AG04450 (cell line): ENCODE results near the gene CALML3. TPM values are rescaled to one million over a fixed set of nuclear protein-coding genes. Genes with fewer than 3 reads are reported as not detected.

ENCODE experiments used
- CTCF ChIA-PET: fragments of 300-600, 350-600 bp; formaldehyde crosslinking; extraction: SDS; loops from one replicate; lab custom pipeline; 2022; ENCODE audit warnings: antibody characterized with exemption, inconsistent platforms; lab: Charles Lee
- POLR2A ChIA-PET: fragments of 350-600 bp; formaldehyde crosslinking; extraction: SDS; loops from one replicate; lab custom pipeline; 2021; ENCODE audit warnings: antibody characterized with exemption, inconsistent platforms; lab: Yijun Ruan, JAX
- DNase-seq: peaks from one replicate; pipeline ENCODE4 v3.0.0-alpha.2; 2011; ENCODE audit warnings: low read depth, low spot score
- H3K27ac ChIP-seq: one replicate; pipeline ENCODE4 v1.5.1; 2012; ENCODE audit warnings: low read depth, low read length, control low read depth
- H3K27me3 ChIP-seq: one replicate; pipeline ENCODE4 v1.6.0; 2012; ENCODE audit warnings: low read length; ENCODE audit not compliant: control insufficient read depth, insufficient read depth
- H3K4me3 ChIP-seq: 2 replicates; pipeline ENCODE4 v1.5.1; 2011; ENCODE audit warnings: mild to moderate bottlenecking, low read depth, low read length, control low read depth
- H3K9me3 ChIP-seq: 2 replicates; pipeline ENCODE4 v1.5.1; 2012; ENCODE audit warnings: low read length; ENCODE audit not compliant: control insufficient read depth, insufficient read depth
- polyA plus RNA-seq: library from polyadenylated mRNA; depleted of rRNA; stranded (reverse); fragments of >200 nt; gene quantifications from 2 replicates; pipeline ENCODE4 v1.2.3, GENCODE V29; 2011; rRNA removed
- TF ChIP-seq, protein P1 (sequence below): IDR thresholded peaks from 2 replicates; pipeline ENCODE4 v1.5.1; 2011; ENCODE audit warnings: low read depth, low read length, control low read depth, inconsistent platforms

The CALML3 gene
- polyA plus RNA-seq, 1 experiment = not detected

GRCh38 chr10:5574642-5575131 is 49.9 kb downstream of the CALML3 start:
- DNase-seq = no peak
- Histone ChIP-seq H3K27me3 (no peaks in the 10 kb centered on the region), H3K27ac (no peak overlapping the region), H3K4me3 (no peak overlapping the region), H3K9me3 (no peaks in the 10 kb centered on the region; the same call in 1 of the 2 replicates)
- POLR2A ChIA-PET = no interaction called here
- CTCF ChIA-PET = no interaction called here
- TF ChIP-seq, protein P1, sequence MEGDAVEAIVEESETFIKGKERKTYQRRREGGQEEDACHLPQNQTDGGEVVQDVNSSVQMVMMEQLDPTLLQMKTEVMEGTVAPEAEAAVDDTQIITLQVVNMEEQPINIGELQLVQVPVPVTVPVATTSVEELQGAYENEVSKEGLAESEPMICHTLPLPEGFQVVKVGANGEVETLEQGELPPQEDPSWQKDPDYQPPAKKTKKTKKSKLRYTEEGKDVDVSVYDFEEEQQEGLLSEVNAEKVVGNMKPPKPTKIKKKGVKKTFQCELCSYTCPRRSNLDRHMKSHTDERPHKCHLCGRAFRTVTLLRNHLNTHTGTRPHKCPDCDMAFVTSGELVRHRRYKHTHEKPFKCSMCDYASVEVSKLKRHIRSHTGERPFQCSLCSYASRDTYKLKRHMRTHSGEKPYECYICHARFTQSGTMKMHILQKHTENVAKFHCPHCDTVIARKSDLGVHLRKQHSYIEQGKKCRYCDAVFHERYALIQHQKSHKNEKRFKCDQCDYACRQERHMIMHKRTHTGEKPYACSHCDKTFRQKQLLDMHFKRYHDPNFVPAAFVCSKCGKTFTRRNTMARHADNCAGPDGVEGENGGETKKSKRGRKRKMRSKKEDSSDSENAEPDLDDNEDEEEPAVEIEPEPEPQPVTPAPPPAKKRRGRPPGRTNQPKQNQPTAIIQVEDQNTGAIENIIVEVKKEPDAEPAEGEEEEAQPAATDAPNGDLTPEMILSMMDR = no peak

DNA sequence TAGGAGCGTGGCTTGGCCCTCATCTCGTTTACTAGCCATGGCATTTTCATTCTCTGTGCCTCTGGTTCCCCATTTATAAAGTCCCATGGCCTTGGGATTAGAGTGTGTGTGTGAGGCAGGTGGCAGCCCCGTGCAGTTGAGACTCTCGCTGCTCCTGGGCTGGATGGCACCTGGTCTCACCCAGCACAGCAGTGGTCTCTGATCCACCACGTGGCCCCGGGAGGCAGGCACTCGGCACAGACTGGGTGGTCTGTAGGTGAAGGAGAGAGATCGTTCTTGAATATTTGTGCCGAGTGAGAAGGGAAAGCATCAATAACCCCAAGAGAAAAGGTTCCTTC is 50.4 kb downstream of the CALML3 start:
- Histone ChIP-seq H3K27ac (peak overlapping the region; percentile 31), H3K4me3 (no peak overlapping the region), H3K27me3 (no peaks in the 10 kb centered on the region), H3K9me3 (no peaks in the 10 kb centered on the region; the same call in 1 of the 2 replicates)
- POLR2A ChIA-PET = no interaction called here
- TF ChIP-seq, protein P1 = no peak
- CTCF ChIA-PET = no interaction called here
- DNase-seq = no peak

- CTCF ChIA-PET = no interaction called here
- POLR2A ChIA-PET = no interaction called here
- TF ChIP-seq, protein P1 = no peak
- peak; percentile 33 for DNase-seq
- Histone ChIP-seq H3K4me3 (no peak overlapping the region), H3K27ac (peak overlapping the region; percentile 33), H3K9me3 (peaks cover under 1% of the 10 kb centered on the region; the same call in 1 of the 2 replicates), H3K27me3 (no peaks in the 10 kb centered on the region)
Observed at GRCh38 chr10:5575482-5576153, 50.9 kb downstream of the CALML3 start.

GRCh38 chr10:5576154-5576748 is 51.5 kb downstream of the CALML3 start:
- TF ChIP-seq, protein P1 = no peak
- ChIA-PET POLR2A (no interaction called here), CTCF (no interaction called here)
- no peak for DNase-seq
- H3K4me3 ChIP-seq = no peak overlapping the region
- H3K27me3 ChIP-seq = no peaks in the 10 kb centered on the region
- H3K27ac ChIP-seq = peak overlapping the region; percentile 21
- peaks cover 4% of the 10 kb centered on the region; the same call in 1 of the 2 replicates for H3K9me3 ChIP-seq

Other genes with a start within 250 kb of the CALML3 start
- gene UCN3, start 160.0 kb upstream of the CALML3 start, polyA plus RNA-seq = not detected in 2 replicates
- gene TUBAL3, start 120.1 kb upstream of the CALML3 start, polyA plus RNA-seq = not detected in 2 replicates
- 39.1 and 46.8 TPM in 2 replicates for gene NET1, start 112.4 kb upstream of the CALML3 start, polyA plus RNA-seq
- gene CALML5, start 25.4 kb upstream of the CALML3 start, polyA plus RNA-seq = not detected in 2 replicates
- gene ASB13, start 141.6 kb downstream of the CALML3 start, polyA plus RNA-seq = 4.0 and 4.3 TPM in 2 replicates
- gene TASOR2, start 159.9 kb downstream of the CALML3 start, polyA plus RNA-seq = 37.5 and 54.1 TPM in 2 replicates